Stimulated activated naive B cell treated with anti-CD40 and anti-IgM and Interleukin-4, amounts not matched to agents 10 μg/mL and 1 μg/mL and 100 μg/mL, for 72 hours (primary cell): ENCODE measurements around the gene PCDHGB7.
A peak's percentile ranks its signal among the peaks of the same experiment; 100 is the strongest.
"Not testable (repeated sequence)": the region's sequence is repeated elsewhere in the genome, so short reads cannot be mapped to it uniquely, and the experiment has no call there.

Source experiments
- ATAC-seq, 2 donors: fragments of 150-1000 bp; cut with Tn5 transposase; replicated peaks; 2 replicates each; pipeline ENCODE4 v1.10.0; 2021; ENCODE audit warnings: moderate library complexity in 1 of 2
- DNase-seq: peaks from one replicate; pipeline ENCODE4 v3.0.0; 2021
- H3K27ac Mint-ChIP-seq: one replicate; pipeline ENCODE4 v1.8.0; 2022; ENCODE audit warnings: mild to moderate bottlenecking, mixed read lengths
- H3K27me3 Mint-ChIP-seq, 2 donors: one replicate each; pipeline ENCODE4 v1.8.0; 2022; ENCODE audit warnings: mixed read lengths in 2 of 2
- H3K36me3 Mint-ChIP-seq, 2 donors: one replicate each; pipeline ENCODE4 v1.8.0; 2022; ENCODE audit warnings: mixed read lengths in 2 of 2, mild to moderate bottlenecking in 1 of 2
- H3K4me1 Mint-ChIP-seq, 2 donors: one replicate each; pipeline ENCODE4 v1.8.0; 2022; ENCODE audit warnings: mixed read lengths in 2 of 2, mild to moderate bottlenecking in 1 of 2
- H3K4me3 Mint-ChIP-seq, 2 donors: one replicate each; pipeline ENCODE4 v1.8.0; 2022; ENCODE audit warnings: mild to moderate bottlenecking in 2 of 2, mixed read lengths in 2 of 2, moderate library complexity in 1 of 2
- H3K9me3 Mint-ChIP-seq, 2 donors: one replicate each; pipeline ENCODE4 v1.8.0; 2022; ENCODE audit warnings: mixed read lengths in 2 of 2, mild to moderate bottlenecking in 1 of 2

The PCDHGB7 gene

GRCh38 chr5:141430332-141431113 is 13.0 kb downstream of the PCDHGB7 start, which contains the start of gene PCDHGA12:
Gene PCDHGA12, plus strand, starts transcription at chr5:141430507. Its CDS starts 253 bp downstream, at chr5:141430760.
- DNase-seq: peak; percentile 38
- peak; percentile 42 to 82 for ATAC-seq
- Mint-ChIP-seq H3K27ac (peak within 1 kb of the TSS; percentile 89), H3K36me3 (peaks cover 9 to 32% of the 10 kb centered on the region in 2 donors), H3K27me3 (peaks cover 60 to 78% of the 10 kb centered on the region in 2 donors), H3K9me3 (peaks cover 20 to 24% of the 10 kb centered on the region in 2 donors), H3K4me3 (peak within 1 kb of the TSS; percentile 64 to 82), H3K4me1 (peaks cover 14 to 22% of the 10 kb centered on the region in 2 donors)

DNA sequence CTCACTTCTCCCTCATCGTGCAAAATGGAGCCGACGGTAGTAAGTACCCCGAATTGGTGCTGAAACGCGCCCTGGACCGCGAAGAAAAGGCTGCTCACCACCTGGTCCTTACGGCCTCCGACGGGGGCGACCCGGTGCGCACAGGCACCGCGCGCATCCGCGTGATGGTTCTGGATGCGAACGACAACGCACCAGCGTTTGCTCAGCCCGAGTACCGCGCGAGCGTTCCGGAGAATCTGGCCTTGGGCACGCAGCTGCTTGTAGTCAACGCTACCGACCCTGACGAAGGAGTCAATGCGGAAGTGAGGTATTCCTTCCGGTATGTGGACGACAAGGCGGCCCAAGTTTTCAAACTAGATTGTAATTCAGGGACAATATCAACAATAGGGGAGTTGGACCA is 13.8 kb downstream of the PCDHGB7 start:
- ATAC-seq (peak; percentile 25 to 69), DNase-seq (no peak)
- peaks cover 20 to 24% of the 10 kb centered on the region in 2 donors for H3K9me3 Mint-ChIP-seq
- peak overlapping the region; percentile 76 for H3K27ac Mint-ChIP-seq
- H3K27me3 Mint-ChIP-seq: peaks cover 55 to 73% of the 10 kb centered on the region in 2 donors
- peaks cover 14 to 22% of the 10 kb centered on the region in 2 donors for H3K4me1 Mint-ChIP-seq
- peaks cover 9 to 32% of the 10 kb centered on the region in 2 donors for H3K36me3 Mint-ChIP-seq
- H3K4me3 Mint-ChIP-seq: peak overlapping the region; percentile 64 to 82

GRCh38 chr5:141432308-141432707 is 14.8 kb downstream of the PCDHGB7 start:
- Mint-ChIP-seq H3K4me1 (peaks cover 14 to 22% of the 10 kb centered on the region in 2 donors), H3K27ac (peak overlapping the region; percentile 81), H3K4me3 (peak overlapping the region in 1 of 2 donors; percentile 82), H3K27me3 (peaks cover 48 to 71% of the 10 kb centered on the region in 2 donors), H3K9me3 (peaks cover 20 to 24% of the 10 kb centered on the region in 2 donors), H3K36me3 (peaks cover 9 to 32% of the 10 kb centered on the region in 2 donors)
- ATAC-seq, DNase-seq: not testable (repeated sequence)

- peak overlapping the region in 1 of 2 donors; percentile 25 for H3K4me3 Mint-ChIP-seq
- H3K4me1 Mint-ChIP-seq: peaks cover 14 to 22% of the 10 kb centered on the region in 2 donors
- not testable (repeated sequence) for DNase-seq, H3K27ac Mint-ChIP-seq, ATAC-seq
- peaks cover 9 to 30% of the 10 kb centered on the region in 2 donors for H3K36me3 Mint-ChIP-seq
- peaks cover 48 to 67% of the 10 kb centered on the region in 2 donors for H3K27me3 Mint-ChIP-seq
- peaks cover 20 to 24% of the 10 kb centered on the region in 2 donors for H3K9me3 Mint-ChIP-seq
Measured at GRCh38 chr5:141432726-141433125, 15.2 kb downstream of the PCDHGB7 start.

GRCh38 chr5:141434006-141434405 is 16.5 kb downstream of the PCDHGB7 start:
- Mint-ChIP-seq H3K9me3 (peaks cover 16 to 20% of the 10 kb centered on the region in 2 donors), H3K36me3 (peaks cover 9 to 23% of the 10 kb centered on the region in 2 donors), H3K27ac (no peak overlapping the region), H3K4me1 (peaks cover 14 to 22% of the 10 kb centered on the region in 2 donors), H3K4me3 (no peak overlapping the region), H3K27me3 (peaks cover 41 to 59% of the 10 kb centered on the region in 2 donors)
- no peak for DNase-seq
- ATAC-seq: no peak

GRCh38 chr5:141437221-141437620 is 19.7 kb downstream of the PCDHGB7 start:
- no peak for DNase-seq
- Mint-ChIP-seq H3K4me3 (no peak overlapping the region), H3K9me3 (peaks cover 10 to 15% of the 10 kb centered on the region in 2 donors), H3K27me3 (peaks cover 23 to 50% of the 10 kb centered on the region in 2 donors), H3K4me1 (peaks cover under 1 to 2% of the 10 kb centered on the region in 2 donors), H3K36me3 (peaks cover 9 to 10% of the 10 kb centered on the region in 2 donors), H3K27ac (no peak overlapping the region)
- no peak for ATAC-seq

- H3K9me3 Mint-ChIP-seq: peaks cover 4 to 8% of the 10 kb centered on the region in 2 donors
- H3K4me3 Mint-ChIP-seq: no peak overlapping the region
- H3K27me3 Mint-ChIP-seq: peaks cover 8 to 38% of the 10 kb centered on the region in 2 donors
- H3K36me3 Mint-ChIP-seq: peaks cover 2 to 3% of the 10 kb centered on the region in 2 donors
- DNase-seq (no peak), ATAC-seq (no peak)
- no peaks in the 10 kb centered on the region for H3K4me1 Mint-ChIP-seq
- no peak overlapping the region for H3K27ac Mint-ChIP-seq
Measured at GRCh38 chr5:141439411-141440141, 22.1 kb downstream of the PCDHGB7 start.

DNA sequence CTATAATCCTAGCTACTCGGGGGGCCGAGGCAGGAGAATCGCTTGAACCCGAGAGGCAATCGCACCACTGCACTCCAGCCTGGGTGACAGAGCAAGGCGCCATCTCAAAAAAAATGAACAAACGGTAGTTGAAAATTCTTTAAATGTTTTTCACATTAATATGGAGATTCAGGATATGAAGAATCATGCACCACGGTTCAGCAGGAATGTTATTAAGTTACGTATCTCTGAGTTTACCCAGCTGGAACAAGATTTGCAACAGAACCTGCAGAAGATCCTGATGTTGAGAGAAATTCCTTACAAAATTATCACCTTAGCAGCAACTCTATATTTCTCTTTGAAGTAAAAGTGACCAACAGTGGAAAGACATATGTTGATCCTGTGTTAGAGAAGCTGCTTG is 22.9 kb downstream of the PCDHGB7 start:
- H3K27me3 Mint-ChIP-seq: peaks cover 5 to 34% of the 10 kb centered on the region in 2 donors
- H3K4me3 Mint-ChIP-seq: no peak overlapping the region
- DNase-seq (no peak), ATAC-seq (no peak)
- no peaks in the 10 kb centered on the region for H3K4me1 Mint-ChIP-seq
- H3K36me3 Mint-ChIP-seq: peaks cover 2 to 3% of the 10 kb centered on the region in 2 donors
- no peak overlapping the region for H3K27ac Mint-ChIP-seq
- H3K9me3 Mint-ChIP-seq: peaks cover 4% of the 10 kb centered on the region in 2 donors

DNA sequence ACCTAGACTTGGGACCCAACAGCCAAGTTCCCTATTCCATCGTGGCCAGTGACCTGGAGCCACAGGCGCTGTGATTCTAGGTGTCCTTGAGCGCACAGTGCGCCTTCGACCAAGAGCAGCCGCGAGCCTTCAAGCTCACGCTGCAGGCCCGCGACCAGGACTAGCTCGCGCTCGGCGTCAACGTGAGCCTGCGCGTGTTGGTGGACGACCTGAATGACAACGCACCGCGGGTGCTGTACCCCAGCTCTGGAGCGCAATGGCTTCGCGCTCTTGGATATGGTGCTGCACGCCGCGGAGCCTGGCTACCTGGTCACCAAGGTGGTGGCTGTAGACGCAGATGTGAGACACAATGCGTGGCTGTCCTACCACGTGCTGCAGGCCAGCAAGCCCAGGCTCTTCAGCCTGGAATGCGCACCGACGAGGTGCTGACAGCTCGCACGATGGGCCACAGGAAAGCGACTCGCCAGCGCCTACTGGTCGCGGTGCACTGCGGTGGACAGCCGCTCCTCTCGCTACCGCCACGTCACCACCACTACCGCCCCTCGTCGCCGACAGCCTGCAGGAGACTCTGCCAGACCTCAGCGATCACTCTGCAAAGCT is 24.2 kb downstream of the PCDHGB7 start:
- DNase-seq (no peak), ATAC-seq (no peak)
- H3K27ac Mint-ChIP-seq: no peak overlapping the region
- no peaks in the 10 kb centered on the region for H3K4me1 Mint-ChIP-seq
- peaks cover 4% of the 10 kb centered on the region in 2 donors for H3K9me3 Mint-ChIP-seq
- no peak overlapping the region for H3K4me3 Mint-ChIP-seq
- H3K27me3 Mint-ChIP-seq: peaks cover 13 to 39% of the 10 kb centered on the region in 2 donors
- peaks cover 2 to 3% of the 10 kb centered on the region in 2 donors for H3K36me3 Mint-ChIP-seq

- Mint-ChIP-seq H3K4me3 (no peak overlapping the region), H3K4me1 (no peaks in the 10 kb centered on the region), H3K36me3 (no peaks in the 10 kb centered on the region), H3K9me3 (peaks cover 0 to 2% of the 10 kb centered on the region in 2 donors), H3K27ac (no peak overlapping the region), H3K27me3 (peaks cover 8 to 20% of the 10 kb centered on the region in 2 donors)
- no peak for ATAC-seq
- DNase-seq: no peak
Measured at GRCh38 chr5:141465351-141465750, 47.9 kb downstream of the PCDHGB7 start.
